ENCODE data around the gene ANK3.

DNA sequence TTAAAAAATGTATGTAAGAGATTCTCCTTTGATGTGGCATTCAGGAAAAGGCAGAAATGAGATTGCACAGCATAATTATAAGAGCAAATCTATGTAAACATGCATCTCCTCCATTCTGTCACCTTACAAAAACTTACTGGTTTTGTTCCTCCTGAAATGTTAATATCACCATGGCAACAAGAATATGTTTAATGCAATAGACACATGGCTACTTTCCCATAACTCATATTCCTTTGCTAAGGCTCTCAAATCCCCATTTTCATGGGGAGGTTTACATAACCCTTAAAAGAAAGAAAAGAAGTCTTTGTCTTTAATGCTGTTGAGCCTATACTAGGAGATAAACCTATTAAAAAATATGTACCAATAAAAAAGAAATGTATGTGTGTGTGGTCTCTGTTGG is 136.2 kb downstream of the ANK3 start:
- TF ChIP-seq CTCF (IDR thresholded peaks at IDR 0.05; ENCODE audit: poor library complexity) (no peak), EZH2 (IDR thresholded peaks at IDR 0.05; ENCODE audit: borderline replicate concordance) (no peak), EZH2phosphoT487 (IDR thresholded peaks at IDR 0.05; ENCODE audit: low read depth, severe bottlenecking, unreplicated experiment) (no peak)
